DLD1 (cell line): ENCODE measurements around the gene ACSL6.
"Not testable (repeated sequence)": the region's sequence is repeated elsewhere in the genome, so short reads cannot be mapped to it uniquely, and the experiment has no call there.

Experiments used
- in situ Hi-C: cut with HindIII; loops from 2 replicates; pipeline ENCODE4 v1.10.0; 2017; ENCODE audit warnings: low sequenced_read_pairs

Gene ACSL6

DNA sequence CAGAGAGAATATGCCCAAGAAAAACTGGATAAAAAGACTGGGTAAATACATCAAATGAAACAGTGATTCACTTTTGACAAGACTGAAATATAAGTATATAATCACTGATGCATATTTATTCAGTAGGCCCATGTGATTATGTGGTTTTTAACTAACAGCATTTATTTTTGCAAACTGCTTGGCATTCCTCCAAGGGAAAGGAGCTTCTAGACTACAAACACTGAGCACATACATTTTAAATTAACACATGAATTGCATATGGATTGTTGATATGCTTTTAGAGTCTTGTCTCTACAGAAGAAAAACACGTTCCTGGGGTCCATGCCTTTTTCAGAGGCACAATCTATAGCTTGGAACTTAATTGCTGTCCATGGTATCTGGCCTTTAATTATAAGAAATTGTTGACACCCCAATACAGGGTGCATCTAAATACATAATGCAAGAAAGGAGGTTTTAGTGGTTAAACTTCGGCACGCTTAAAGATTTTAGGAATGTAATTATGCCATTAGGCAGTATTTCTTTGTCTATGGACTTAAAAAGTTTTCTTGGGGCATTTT, 59.1 kb downstream of the ACSL6 start:
- in situ Hi-C loops = no loop called here

DNA sequence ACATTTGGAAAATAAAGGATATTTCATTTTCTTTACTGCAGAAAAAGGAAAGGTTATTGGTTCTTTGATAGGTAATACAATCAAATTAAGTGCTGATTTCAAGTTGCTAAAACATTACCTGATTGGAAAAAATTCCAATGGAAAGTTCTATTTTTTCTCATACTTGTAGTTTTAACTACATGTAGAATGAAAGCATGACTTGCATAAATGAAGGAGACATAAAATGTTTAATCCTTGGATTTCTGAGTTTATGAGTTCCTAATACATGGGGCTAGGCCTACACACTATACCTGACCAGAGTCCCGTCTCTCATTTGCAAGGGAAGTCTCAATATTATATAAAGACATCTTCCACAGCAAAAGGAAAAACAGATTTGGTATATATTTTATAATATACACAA, 60.8 kb downstream of the ACSL6 start:
- in situ Hi-C loops = no loop called here

DNA sequence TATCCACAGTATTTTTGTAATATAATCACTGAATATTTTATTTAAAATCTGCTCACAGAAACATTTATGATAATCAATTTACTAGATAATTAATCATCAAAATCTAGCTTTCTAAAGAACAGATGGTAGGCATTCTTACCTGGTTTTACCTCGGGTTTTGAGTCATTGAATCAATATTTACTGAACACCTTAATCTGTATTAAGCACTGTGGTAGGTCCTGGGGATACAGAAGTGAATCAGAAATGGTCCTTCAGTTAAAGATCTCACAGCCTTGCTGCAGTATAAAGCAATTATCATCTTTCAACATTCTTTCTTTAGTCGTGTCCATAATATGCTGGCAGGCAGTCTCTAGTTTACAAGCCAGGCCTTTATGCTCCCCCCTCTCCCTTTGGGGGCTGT, 64.0 kb downstream of the ACSL6 start:
- in situ Hi-C loops = no loop called here

DNA sequence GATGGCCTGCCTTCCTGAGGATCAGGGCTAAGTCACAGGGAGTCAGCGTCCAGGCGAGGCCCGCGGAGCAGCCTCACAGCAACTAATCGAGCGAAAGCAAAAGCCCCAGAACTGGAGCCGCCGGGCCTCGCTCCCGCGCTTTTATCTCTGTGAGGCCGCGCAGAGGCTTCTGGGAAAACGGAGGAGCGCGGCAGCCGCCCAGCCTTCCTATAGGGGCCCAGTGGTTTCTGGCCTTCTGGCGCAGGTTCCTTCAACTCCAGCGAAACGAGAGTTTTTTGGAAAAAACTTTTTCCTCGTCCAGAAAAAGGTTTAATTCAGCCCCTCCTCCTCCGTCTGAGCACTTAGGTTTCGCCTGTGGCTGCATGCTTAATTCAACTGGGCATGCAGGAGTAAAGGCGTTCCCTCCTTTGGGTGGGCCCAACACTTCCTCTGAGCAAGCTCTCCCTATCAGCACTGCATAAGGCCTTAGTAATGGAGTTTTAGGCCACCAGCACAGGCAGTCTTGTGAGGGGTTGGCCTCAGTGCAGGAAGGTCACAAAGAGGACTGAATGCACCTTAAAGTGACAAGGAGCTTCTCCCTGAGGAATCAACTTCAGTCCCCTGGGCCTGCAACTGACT, 65.8 kb downstream of the ACSL6 start, which contains the start of gene MEIKIN:
Gene MEIKIN (minus strand): TSS at position 113 of the 618 bp plus-strand sequence. CDS start 158 bp downstream, outside the sequence.
- in situ Hi-C loops = no loop called here

DNA sequence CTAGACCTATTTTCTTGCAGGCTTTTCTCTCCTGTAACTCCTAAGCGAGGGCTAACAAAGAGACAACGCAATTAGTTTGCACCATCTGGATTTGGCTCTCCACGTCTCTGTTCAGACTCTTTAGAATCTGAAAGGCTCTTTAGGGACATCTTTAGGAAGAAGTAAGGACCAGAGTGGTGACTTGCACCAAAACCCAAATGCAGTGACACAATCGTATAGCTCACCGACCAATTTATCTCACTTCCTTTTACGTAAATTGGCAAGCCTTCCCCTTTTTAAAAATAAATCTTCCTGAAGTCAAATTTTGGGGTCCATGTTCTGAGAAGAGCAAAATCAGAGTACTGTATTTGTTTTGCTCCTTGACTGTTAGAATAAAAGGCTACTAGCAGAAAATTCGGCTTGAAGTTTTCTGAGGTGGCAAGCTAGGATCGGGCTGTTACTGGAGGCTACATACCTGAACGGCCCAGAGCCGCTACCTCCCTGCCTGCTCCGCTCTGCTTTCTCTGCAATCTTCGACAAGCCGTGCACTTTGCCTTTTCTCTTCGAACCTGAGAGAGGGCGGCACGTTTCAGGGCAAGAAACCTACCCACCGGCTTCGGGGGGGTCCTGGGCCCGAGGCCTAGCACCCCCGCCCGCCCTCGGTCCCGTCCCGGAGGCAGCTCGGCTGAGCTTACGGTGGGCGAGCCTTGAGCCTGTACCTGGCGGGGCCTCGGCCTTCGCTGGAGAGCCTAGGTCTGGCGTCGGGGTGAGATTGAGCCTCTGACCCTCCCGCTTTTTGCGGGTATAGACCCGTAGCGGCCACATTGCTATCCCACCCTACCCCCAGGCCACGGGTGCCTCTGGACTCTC, 66.5 kb downstream of the ACSL6 start:
- in situ Hi-C loops = no loop called here

DNA sequence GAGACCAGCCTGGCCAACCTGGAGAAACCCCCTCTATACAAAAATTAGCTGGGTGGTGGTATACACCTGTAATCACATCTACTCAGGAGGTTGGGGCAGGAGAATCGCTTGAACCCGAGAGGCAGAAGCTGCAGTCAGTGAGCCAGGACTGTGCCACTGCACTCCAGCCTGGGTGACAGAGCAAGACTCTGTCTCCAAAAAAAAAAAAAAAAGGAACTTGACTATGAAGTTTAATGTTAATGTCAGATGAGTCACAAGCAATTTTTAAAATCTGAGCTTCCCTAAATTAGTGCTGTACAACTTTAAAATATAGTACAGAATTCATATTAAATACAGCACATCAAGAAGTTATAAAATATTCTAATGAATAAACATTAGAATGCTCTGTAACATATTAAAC, 67.5 kb downstream of the ACSL6 start:
- in situ Hi-C loops = no loop called here

DNA sequence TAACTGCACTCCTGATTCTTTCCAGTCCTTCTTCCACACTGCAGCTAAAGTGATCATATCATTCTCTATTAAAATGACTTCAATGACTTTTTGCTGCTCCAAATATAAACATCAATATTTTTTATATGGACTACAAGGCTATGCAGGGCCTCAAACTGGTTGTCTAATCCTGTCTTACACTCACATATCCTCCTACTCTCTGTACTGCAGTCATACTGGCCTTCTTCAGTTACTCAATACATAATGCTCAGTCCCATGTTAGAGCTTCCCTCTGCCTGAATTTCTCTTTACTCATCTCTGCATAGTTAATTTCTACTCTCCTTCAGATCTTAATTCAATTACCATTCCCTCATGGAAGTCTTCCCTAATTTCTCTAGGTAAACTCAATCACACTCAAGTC, 69.4 kb downstream of the ACSL6 start:
- in situ Hi-C loops = no loop called here

DNA sequence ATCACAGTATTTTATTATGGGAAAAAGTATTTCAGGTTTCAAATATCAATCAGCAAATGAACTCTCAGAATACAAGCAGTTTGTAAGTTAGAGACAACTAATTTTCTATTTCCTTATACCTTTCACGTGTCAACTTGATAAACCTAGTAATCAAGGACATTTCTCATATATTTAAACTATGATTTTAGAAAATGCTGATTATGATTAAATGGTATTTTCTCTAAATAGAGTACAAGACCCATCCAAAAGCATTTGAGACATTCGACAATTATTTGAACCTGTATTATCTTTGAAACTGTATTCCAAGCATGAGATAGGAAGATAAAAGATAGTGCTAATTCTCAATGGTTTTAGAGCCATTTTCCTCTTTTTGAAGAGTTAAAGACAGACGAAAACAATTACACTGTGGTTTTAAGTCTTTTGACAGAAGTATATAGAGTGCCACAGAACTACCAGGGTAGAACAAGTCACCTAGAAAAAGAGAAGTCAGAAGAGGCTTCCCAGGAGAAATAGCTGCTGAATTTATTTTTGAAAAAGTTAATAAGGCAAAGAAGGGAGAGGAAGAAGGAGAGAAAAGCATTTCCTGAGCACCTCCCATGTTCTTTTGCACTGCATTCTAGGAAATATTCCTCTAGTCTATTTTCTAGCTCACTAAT, 71.6 kb downstream of the ACSL6 start:
- in situ Hi-C loops = no loop called here

DNA sequence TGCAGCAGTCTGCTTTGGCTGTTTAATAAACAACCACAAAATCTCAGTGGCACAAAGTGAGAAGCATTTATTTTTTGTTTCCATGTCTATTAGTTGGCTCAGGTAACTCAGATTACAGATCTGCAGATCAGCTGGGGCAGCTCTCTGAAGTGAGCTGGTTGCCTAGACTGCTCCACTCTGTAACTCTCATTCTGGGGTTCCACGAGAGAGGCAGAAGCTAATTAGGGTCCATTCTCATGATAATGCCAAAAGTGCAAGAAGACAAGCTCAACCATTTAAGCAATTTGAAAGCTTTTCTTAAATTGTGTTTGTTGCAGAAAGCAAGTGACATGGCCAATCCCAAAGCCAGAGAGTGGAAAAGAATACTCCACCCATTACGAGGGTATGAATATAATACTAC, 79.2 kb downstream of the ACSL6 start:
- in situ Hi-C loops = no loop called here

DNA sequence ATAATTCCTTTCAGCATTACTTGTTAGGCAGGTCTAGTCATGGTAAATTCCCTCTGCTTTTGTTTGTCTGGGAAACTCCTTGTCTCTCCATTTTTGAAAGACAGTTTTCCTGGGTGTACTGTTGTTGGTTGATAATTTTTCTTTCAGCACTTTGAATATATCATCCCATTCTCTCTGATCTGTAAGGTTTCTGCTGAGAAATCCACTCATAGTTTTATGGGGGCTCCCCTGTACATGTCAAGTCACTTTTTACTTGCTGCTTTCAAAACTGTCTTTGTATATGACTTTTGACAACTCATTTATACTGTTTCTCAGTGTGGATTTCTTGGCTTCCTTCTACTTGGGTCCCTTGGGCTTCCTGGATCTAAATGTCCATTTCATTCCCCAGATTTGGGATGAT, 82.5 kb downstream of the ACSL6 start:
- in situ Hi-C loops = no loop called here

DNA sequence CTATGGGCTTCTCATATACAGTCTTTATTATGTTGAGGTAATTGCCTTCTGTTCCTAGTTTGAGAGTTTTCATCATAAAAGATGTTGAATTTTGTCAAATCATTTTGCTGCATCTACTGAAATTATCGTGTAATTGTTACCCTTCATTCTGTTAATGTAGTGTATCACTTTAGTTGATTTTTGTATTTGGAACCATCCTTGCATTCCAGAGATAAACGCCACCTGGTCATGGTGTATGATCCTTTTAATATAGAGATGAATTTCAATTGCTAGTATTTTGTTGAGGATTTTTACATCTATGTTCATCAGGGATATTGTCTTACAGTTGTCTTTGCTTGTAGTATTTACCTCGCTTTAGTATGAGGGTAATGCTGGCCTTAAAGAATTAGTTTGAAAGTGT, 85.3 kb downstream of the ACSL6 start:
- in situ Hi-C loops = no loop called here

DNA sequence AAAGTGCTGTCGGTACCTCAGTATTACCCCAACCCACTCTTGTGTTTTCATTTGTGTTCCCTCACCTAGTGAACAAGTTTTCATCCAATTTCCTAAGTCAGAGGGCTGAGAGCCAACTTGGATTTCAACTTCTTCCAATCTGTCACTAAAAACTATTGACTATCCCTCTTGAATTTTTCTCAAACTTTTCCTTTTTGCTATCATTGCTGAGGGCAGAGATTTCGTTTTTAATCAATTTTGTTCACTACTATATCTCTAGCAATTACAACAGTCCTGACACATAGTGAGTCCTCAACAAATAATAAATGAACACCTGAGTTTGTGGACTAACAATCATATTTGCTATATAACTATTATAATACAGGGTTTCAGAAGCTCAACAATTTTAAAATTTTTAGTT, 95.0 kb downstream of the ACSL6 start:
- in situ Hi-C loops = loop anchor here (5.0 kb wide), 1 partner anchor 86 kb away; no protein-coding TSS in a partner anchor

DNA sequence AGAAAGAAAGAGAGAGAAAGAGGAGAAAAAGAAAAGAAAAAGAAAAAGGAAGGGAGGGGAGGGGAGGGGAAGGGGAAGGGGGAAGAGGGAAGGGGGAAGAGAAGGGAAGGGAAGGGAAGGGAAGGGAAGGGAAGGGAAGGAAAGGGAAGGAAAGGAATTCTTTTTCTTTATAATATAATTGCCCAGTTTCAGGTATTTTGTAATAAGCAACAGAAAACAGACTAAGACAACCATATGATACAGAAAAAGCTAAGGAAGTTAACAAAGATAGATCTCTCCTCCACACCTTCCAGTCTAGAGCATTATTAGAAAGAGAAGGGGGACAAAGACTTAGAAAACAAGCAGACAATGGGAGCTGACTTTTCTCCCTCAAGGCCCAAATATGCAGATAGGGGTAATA, 97.0 kb downstream of the ACSL6 start:
- in situ Hi-C loops = no loop called here

DNA sequence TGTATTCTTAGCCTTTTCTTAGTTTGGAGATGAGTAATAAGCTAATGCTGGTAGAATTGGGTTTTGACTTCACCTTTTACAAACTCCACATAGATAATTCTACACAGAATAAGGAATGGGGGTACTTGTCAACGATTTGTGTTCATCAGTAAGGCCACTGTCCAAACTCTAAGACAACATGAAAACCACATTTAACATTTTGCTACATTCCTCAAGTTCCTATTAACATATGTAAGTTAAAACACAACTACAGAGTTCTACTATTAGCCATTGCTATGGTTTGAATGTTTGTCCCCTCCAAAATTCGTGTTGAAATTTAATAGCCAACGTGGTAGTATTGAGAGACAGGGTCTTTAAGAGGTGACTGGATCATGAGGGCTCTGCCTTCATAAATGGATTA, 97.9 kb downstream of the ACSL6 start:
- in situ Hi-C loops = no loop called here

DNA sequence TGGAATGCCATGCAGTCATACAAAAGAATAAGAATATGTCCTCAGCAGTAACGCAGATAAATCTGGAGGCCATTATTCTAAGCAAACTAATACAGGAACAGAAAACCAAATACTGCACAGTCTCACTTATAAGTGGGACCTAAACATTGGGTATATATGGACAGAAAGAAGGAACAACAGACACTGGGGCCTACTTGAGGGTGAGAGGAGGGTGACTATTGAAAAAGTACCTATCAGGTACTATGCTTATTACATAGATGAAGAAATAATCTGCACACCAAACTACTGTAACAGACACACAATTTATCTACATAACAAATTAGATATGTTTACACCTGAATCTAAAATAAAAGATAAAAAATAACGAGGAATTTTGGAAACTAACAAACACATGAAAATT, 104.8 kb downstream of the ACSL6 start:
- in situ Hi-C loops = no loop called here

DNA sequence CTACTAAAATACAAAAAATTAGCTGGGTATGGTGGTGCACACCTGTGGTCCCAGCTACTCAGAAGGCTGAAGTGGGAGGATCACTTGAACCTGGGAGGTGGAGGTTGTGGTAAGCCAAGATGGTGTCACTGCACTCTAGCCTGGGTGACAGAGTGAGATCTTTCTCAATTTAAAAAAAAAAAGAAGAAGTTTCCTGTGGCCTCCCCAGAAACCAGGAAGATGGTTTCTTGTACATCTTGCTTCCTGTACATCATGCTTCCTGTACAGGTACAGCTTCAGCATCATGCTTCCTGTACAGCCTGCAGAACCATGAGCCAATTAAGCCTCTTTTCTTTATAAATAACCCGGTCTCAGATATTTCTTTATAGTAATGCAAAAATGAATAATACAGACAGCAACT, 109.2 kb downstream of the ACSL6 start:
- in situ Hi-C loops = not testable (repeated sequence)
